ENCODE data around the gene WDR86. TPM values are rescaled to one million over a fixed set of nuclear protein-coding genes. Genes with fewer than 3 reads are reported as not detected.

The WDR86 gene
- total RNA-seq, 1 experiment from 2014 or later = 8.1 TPM

- H3K9me3 ChIP-seq (ENCODE audit: control insufficient read depth, low read depth, low read length) = no peaks in the 10 kb centered on the region
- H3K27ac ChIP-seq (ENCODE audit: insufficient read length, low read depth, low read length) = no peak overlapping the region
- peaks cover 2 to 3% of the 10 kb centered on the region in 2 experiments for H3K4me1 Mint-ChIP-seq
- H2AK5ac ChIP-seq (ENCODE audit: insufficient read length, low read length) = no peak overlapping the region
- no peak overlapping the region for H2BK12ac ChIP-seq (ENCODE audit: insufficient read length, low read depth, low read length)
- no peak overlapping the region for H2BK15ac ChIP-seq (ENCODE audit: low read depth, low read length)
- no peaks in the 10 kb centered on the region for H3K4me1 ChIP-seq (ENCODE audit: insufficient read depth, low read length)
- H3K36me3 Mint-ChIP-seq (ENCODE audit: insufficient read depth in 1 of 3, low read depth in 3 of 3) = peaks cover 4 to 44% (median 42%) of the 10 kb centered on the region in 3 experiments; a peak in 6 of 7 replicates
- no peak overlapping the region for H4K5ac ChIP-seq (ENCODE audit: insufficient read length, low read depth, low read length)
- no peak overlapping the region for H3T11ph ChIP-seq (ENCODE audit: low read length)
- H3K79me2 ChIP-seq (ENCODE audit: insufficient read depth, low read length) = no peaks in the 10 kb centered on the region
- peak overlapping the region in 2 of 3 experiments; percentile 57 to 69; a peak in 2 of 7 replicates for H3K27ac Mint-ChIP-seq
- H4K20me1 ChIP-seq (ENCODE audit: control insufficient read depth, insufficient read depth, insufficient read length) = no peaks in the 10 kb centered on the region
- no peak overlapping the region; the same call in 1 of the 2 replicates for H3K14ac ChIP-seq (ENCODE audit: insufficient read depth, low read length)
- no CpG with 5 or more reads among the region's 9 CpGs for WGBS (ENCODE audit: extremely low coverage, insufficient read length, low lambda C conversion rate)
- DNase-seq = no peak
- no peak overlapping the region for H3K4ac ChIP-seq (ENCODE audit: low read depth, low read length)
- H3K56ac ChIP-seq (ENCODE audit: insufficient read length, low read depth, low read length) = no peak overlapping the region
- H3K18ac ChIP-seq (ENCODE audit: insufficient read length, low read depth, low read length) = no peak overlapping the region
- no peak overlapping the region for H3K23ac ChIP-seq (ENCODE audit: insufficient read length, low read depth, low read length)
- no peak overlapping the region for H4K91ac ChIP-seq (ENCODE audit: insufficient read length, low read depth, low read length)
- no peaks in the 10 kb centered on the region for H3K23me2 ChIP-seq (ENCODE audit: insufficient read length, low read depth, low read length, poor library complexity, severe bottlenecking)
- H3K4me3 Mint-ChIP-seq = no peak overlapping the region
- H2BK120ac ChIP-seq (ENCODE audit: low read depth, low read length, poor library complexity, severe bottlenecking) = no peak overlapping the region
- H3K9ac ChIP-seq (ENCODE audit: extremely low read depth, insufficient read length, low read length) = no peak overlapping the region
- H2BK20ac ChIP-seq (ENCODE audit: low read depth, low read length, poor library complexity, severe bottlenecking) = no peak overlapping the region
- TF ChIP-seq CTCF (conservative IDR thresholded peaks at IDR 0.05) = no peak
- H3K79me1 ChIP-seq (ENCODE audit: insufficient read depth, low read depth, low read length, poor library complexity, severe bottlenecking) = no peaks in the 10 kb centered on the region
- H4K8ac ChIP-seq (replicated peaks; ENCODE audit: insufficient read length, low read depth, low read length) = no peak overlapping the region
- H2AFZ ChIP-seq (ENCODE audit: low read length) = no peak overlapping the region
- H3K9me3 Mint-ChIP-seq = no peaks in the 10 kb centered on the region
- no peak overlapping the region for H3K4me2 ChIP-seq (ENCODE audit: insufficient read depth, insufficient read length, low read length)
- no peaks in the 10 kb centered on the region for H3K27me3 Mint-ChIP-seq (ENCODE audit: low read depth)
- H3K27me3 ChIP-seq (ENCODE audit: insufficient read depth, low read length) = no peaks in the 10 kb centered on the region
- no peak overlapping the region for H2BK5ac ChIP-seq (ENCODE audit: insufficient read length, low read length)
These were observed 43.5 kb downstream of the WDR86 start for GRCh38 chr7:151366166-151366879.
